H1 (cell line): ENCODE data around the gene ADCYAP1. TPM values are rescaled to one million over a fixed set of nuclear protein-coding genes. Genes with fewer than 3 reads are reported as not detected.

Experiments
- CTCF ChIA-PET: fragments of 300-600 bp; sonication (Branson Sonifier 250); formaldehyde crosslinking; loops from one replicate; lab custom pipeline; 2021; ENCODE audit not compliant: partially characterized antibody; lab: Charles Lee
- POLR2A ChIA-PET: fragments of 300-600 bp; sonication (Branson Sonifier 250); formaldehyde crosslinking; loops from one replicate; lab custom pipeline; 2021; ENCODE audit warnings: inconsistent platforms; ENCODE audit not compliant: partially characterized antibody; lab: Charles Lee
- DNase-seq, 2 experiments: peaks; one replicate each; pipeline versions ENCODE4 v3.0.0 to v3.0.0-alpha.2; 2010 to 2022; ENCODE audit warnings: low spot score in 2 of 2, low read depth in 1 of 2, mixed read lengths in 1 of 2
- FAIRE-seq: peaks from 2 replicates; lab custom pipeline; 2011; peaks lifted over from hg19 to GRCh38; lab: Jason Lieb, UNC
- H2AFZ ChIP-seq: 2 replicates; pipeline ENCODE4 v1.8.1; 2012; ENCODE audit warnings: low read length, inconsistent platforms
- H2AK5ac ChIP-seq: 2 replicates; pipeline ENCODE4 v1.6.1; 2013; ENCODE audit warnings: low read depth, low read length
- H2BK120ac ChIP-seq: replicated peaks from 2 replicates; pipeline ENCODE3; 2013; ENCODE audit warnings: low read depth, low read length, inconsistent platforms
- H2BK12ac ChIP-seq: 2 replicates; pipeline ENCODE4 v1.6.1; 2013; ENCODE audit warnings: low read depth, low read length
- H2BK15ac ChIP-seq: 2 replicates; pipeline ENCODE4 v1.6.1; 2013; ENCODE audit warnings: low read length
- H2BK20ac ChIP-seq: 2 replicates; pipeline ENCODE4 v1.6.1; 2013; ENCODE audit warnings: low read length
- H2BK5ac ChIP-seq: 2 replicates; pipeline ENCODE4 v1.6.1; 2013; ENCODE audit warnings: low read depth, low read length
- H3K14ac ChIP-seq: 2 replicates; pipeline ENCODE4 v1.6.1; 2013; ENCODE audit warnings: inconsistent platforms; ENCODE audit not compliant: insufficient read length
- H3K18ac ChIP-seq: 2 replicates; pipeline ENCODE4 v1.6.1; 2013; ENCODE audit warnings: low read length; ENCODE audit errors: extremely low read depth
- H3K23ac ChIP-seq: 2 replicates; pipeline ENCODE4 v1.6.1; 2013; ENCODE audit warnings: inconsistent platforms; ENCODE audit not compliant: insufficient read length
- H3K23me2 ChIP-seq: 2 replicates; pipeline ENCODE4 v1.6.1; 2013; ENCODE audit warnings: low read depth, low read length
- H3K27ac ChIP-seq: 2 replicates; pipeline ENCODE4 v1.6.1; 2011; ENCODE audit warnings: low read depth, low read length, inconsistent platforms
- H3K27me3 ChIP-seq, 4 experiments: replicated peaks in 1 of 4; 1 replicate in 1 of 4; 2 replicates in 3 of 4; pipeline versions ENCODE4 v1.6.1 to v1.8.1; 2011 to 2013; ENCODE audit warnings: low read length in 3 of 4, mild to moderate bottlenecking in 3 of 4, inconsistent platforms in 2 of 4, mixed read lengths in 2 of 4, moderate library complexity in 1 of 4; ENCODE audit not compliant: control insufficient read depth in 3 of 4, insufficient read depth in 3 of 4; ENCODE audit errors: extremely low read depth in 1 of 4
- H3K36me3 ChIP-seq, 4 experiments: 2 replicates each; pipeline versions ENCODE4 v1.6.1 to v1.8.1; 2011 to 2013; ENCODE audit warnings: mild to moderate bottlenecking in 4 of 4, low read length in 3 of 4, moderate library complexity in 2 of 4, control low read depth in 1 of 4, inconsistent platforms in 1 of 4; ENCODE audit not compliant: insufficient read depth in 4 of 4, control insufficient read depth in 2 of 4
- H3K4ac ChIP-seq: replicated peaks from 2 replicates; pipeline ENCODE3; 2013; ENCODE audit warnings: low read length, low read depth, mixed read lengths, inconsistent platforms; ENCODE audit not compliant: insufficient read length
- H3K4me1 ChIP-seq, 4 experiments: replicated peaks in 1 of 4; 1 replicate in 1 of 4; 2 replicates in 3 of 4; pipeline versions ENCODE4 v1.6.1 to v1.8.1; 2011 to 2013; ENCODE audit warnings: low read length in 3 of 4, inconsistent platforms in 2 of 4, mixed read lengths in 1 of 4; ENCODE audit not compliant: insufficient read depth in 4 of 4, control insufficient read depth in 3 of 4
- H3K4me2 ChIP-seq, 2 experiments: 2 replicates each; pipeline versions ENCODE4 v1.6.1 to v1.8.1; 2011 to 2013; ENCODE audit warnings: low read depth in 2 of 2, low read length in 2 of 2, control low read depth in 1 of 2, inconsistent platforms in 1 of 2, mild to moderate bottlenecking in 1 of 2; ENCODE audit not compliant: insufficient read depth in 1 of 2
- H3K4me3 ChIP-seq, 4 experiments: fragments of 200-600, 300-600 bp in 1 of 4; sonication (generic), shearing (Covaris generic), sonication (Bioruptor Twin) in 1 of 4; 2 replicates each; pipeline versions ENCODE4 v1.5.1 to v1.8.1; 2011 to 2016; ENCODE audit warnings: low read length in 4 of 4, low read depth in 3 of 4, control low read depth in 2 of 4, inconsistent platforms in 2 of 4, mild to moderate bottlenecking in 2 of 4, mixed read lengths in 1 of 4, moderate library complexity in 1 of 4; ENCODE audit not compliant: insufficient read depth in 2 of 4; ENCODE audit errors: extremely low read depth in 1 of 4
- H3K56ac ChIP-seq: replicated peaks from 2 replicates; pipeline ENCODE3; 2013; ENCODE audit warnings: low read depth, mild to moderate bottlenecking, mixed read lengths, low read length, inconsistent platforms; ENCODE audit not compliant: insufficient read length
- H3K79me1 ChIP-seq: 2 replicates; pipeline ENCODE4 v1.6.1; 2013; ENCODE audit warnings: low read depth, low read length, control low read depth
- H3K79me2 ChIP-seq, 2 experiments: 2 replicates each; pipeline versions ENCODE4 v1.6.1 to v1.8.1; 2012 to 2013; ENCODE audit warnings: low read length in 2 of 2, mild to moderate bottlenecking in 2 of 2, inconsistent platforms in 1 of 2; ENCODE audit not compliant: insufficient read depth in 2 of 2, control insufficient read depth in 1 of 2
- H3K9ac ChIP-seq, 4 experiments: replicated peaks in 1 of 4; 1 replicate in 1 of 4; 2 replicates in 3 of 4; pipeline versions ENCODE4 v1.6.1 to v1.8.1; 2011 to 2013; ENCODE audit warnings: low read depth in 3 of 4, low read length in 3 of 4, control low read depth in 2 of 4, mild to moderate bottlenecking in 2 of 4, moderate library complexity in 2 of 4, inconsistent platforms in 1 of 4; ENCODE audit errors: extremely low read depth in 1 of 4
- H3K9me3 ChIP-seq, 2 experiments: 2 replicates each; pipeline versions ENCODE4 v1.6.1 to v1.8.1; 2012 to 2013; ENCODE audit warnings: mild to moderate bottlenecking in 2 of 2, moderate library complexity in 2 of 2, control low read depth in 1 of 2, inconsistent platforms in 1 of 2, low read depth in 1 of 2, low read length in 1 of 2, mixed read lengths in 1 of 2; ENCODE audit not compliant: insufficient read depth in 2 of 2
- H4K20me1 ChIP-seq, 2 experiments: replicated peaks in 1 of 2; 2 replicates each; pipeline versions ENCODE3 to v1.8.1; 2011 to 2013; ENCODE audit warnings: inconsistent platforms in 2 of 2, low read length in 2 of 2, mild to moderate bottlenecking in 1 of 2; ENCODE audit not compliant: insufficient read depth in 2 of 2, control insufficient read depth in 1 of 2
- H4K5ac ChIP-seq: 2 replicates; pipeline ENCODE4 v1.6.1; 2013; ENCODE audit warnings: low read length, low read depth, mixed read lengths, inconsistent platforms; ENCODE audit not compliant: insufficient read length
- H4K8ac ChIP-seq: 2 replicates; pipeline ENCODE4 v1.8.0; 2013; ENCODE audit warnings: mild to moderate bottlenecking, moderate library complexity, low read length, inconsistent platforms; ENCODE audit not compliant: insufficient read depth; ENCODE audit errors: extremely low read depth
- H4K91ac ChIP-seq: replicated peaks from 2 replicates; pipeline ENCODE3; 2013; ENCODE audit warnings: low read length, mixed read lengths, inconsistent platforms; ENCODE audit not compliant: insufficient read length
- CHD2 ChIP-seq: IDR thresholded peaks from 2 replicates; pipeline ENCODE4 v1.6.1; 2012; ENCODE audit warnings: low read length, improper control_type of control experiment
- EP300 ChIP-seq, 2 experiments: IDR thresholded peaks; 1 replicate in 1 of 2; 2 replicates in 1 of 2; pipeline ENCODE4 v1.6.1; 2011 to 2012; ENCODE audit warnings: low read depth in 2 of 2, low read length in 2 of 2, mild to moderate bottlenecking in 2 of 2, borderline replicate concordance in 1 of 2, inconsistent platforms in 1 of 2, moderate library complexity in 1 of 2
- HDAC2 ChIP-seq, 2 experiments: fragments of 300-600 bp in 1 of 2; sonication (generic) in 1 of 2; IDR thresholded peaks; 2 replicates each; pipeline ENCODE4 v1.6.1; 2011 to 2012; ENCODE audit warnings: low read depth in 2 of 2, low read length in 2 of 2, mild to moderate bottlenecking in 2 of 2, moderate library complexity in 2 of 2, borderline replicate concordance in 1 of 2, inconsistent platforms in 1 of 2
- HDAC6 ChIP-seq: IDR thresholded peaks from one replicate; pipeline ENCODE4 v1.7.1; 2012; ENCODE audit warnings: low read depth, mild to moderate bottlenecking, inconsistent platforms, low read length, moderate library complexity
- NANOG ChIP-seq: IDR thresholded peaks from 2 replicates; pipeline ENCODE4 v1.6.1; 2011; ENCODE audit warnings: low read length, low read depth, mild to moderate bottlenecking, inconsistent platforms; ENCODE audit not compliant: insufficient read depth, poor library complexity, severe bottlenecking
- NRF1 ChIP-seq: IDR thresholded peaks from 2 replicates; pipeline ENCODE4 v1.6.1; 2011; ENCODE audit warnings: mild to moderate bottlenecking, low read depth, low read length, improper control_type of control experiment
- POLR2AphosphoS5 ChIP-seq: IDR thresholded peaks from 2 replicates; pipeline ENCODE4 v1.6.1; 2011; ENCODE audit warnings: low read depth, low read length
- RFX5 ChIP-seq: IDR thresholded peaks from 2 replicates; pipeline ENCODE4 v1.6.1; 2011; ENCODE audit warnings: low read depth, low read length, improper control_type of control experiment, borderline replicate concordance
- SIRT6 ChIP-seq: IDR thresholded peaks from one replicate; pipeline ENCODE4 v1.7.1; 2012; ENCODE audit warnings: low read length, inconsistent platforms
- WGBS, 2 experiments: shearing (Covaris generic) in 1 of 2; methylation state at CpG; one replicate each; pipeline versions ENCODE4 v1.1.6 to v1.1.7; 2013 to 2015; ENCODE audit warnings: low lambda C conversion rate in 2 of 2, mixed read lengths in 2 of 2, inconsistent platforms in 1 of 2, low coverage in 1 of 2, missing lambda C conversion rate in 1 of 2; ENCODE audit not compliant: insufficient replicate concordance in 2 of 2, insufficient coverage in 1 of 2, insufficient read length in 1 of 2; ENCODE audit errors: extremely low coverage in 1 of 2, missing lambda C conversion rate in 1 of 2; 5-methylcytosine and 5-hydroxymethylcytosine counted together
- polyA plus RNA-seq, 7 experiments: library from polyadenylated mRNA; depleted of rRNA in 3 of 7; stranded (reverse) in 5 of 7; unstranded in 2 of 7; fragments of >200 nt in 5 of 7; fragments of 200-250 nt in 2 of 7; gene quantifications; 1 replicate in 5 of 7; 2 replicates in 1 of 7; 4 replicates in 1 of 7; pipeline versions ENCODE4 v1.2.1 to v1.2.3, GENCODE V29; 2011 to 2013; ENCODE audit warnings: missing spikeins in 2 of 7, mixed read lengths in 2 of 7
- total RNA-seq: library from RNA; stranded (reverse); fragmentation: NEBNext Ultra II Directional; extraction: Animal tissue kit (Norgen Biotek cat#: 25700); gene quantifications from 2 replicates; pipeline ENCODE4 v1.2.1, GENCODE V29; 2021
- TF ChIP-seq, protein P1 (sequence below): IDR thresholded peaks from 2 replicates; pipeline ENCODE4 v1.6.1; 2012; ENCODE audit warnings: inconsistent platforms

ADCYAP1 gene
- total and polyA plus RNA-seq, 2 of the 8 experiments (the other 6 are each of a cell fraction or from before 2014, with no cell fraction given) = 0.02 TPM; not detected in 1

- ChIA-PET POLR2A (interaction anchor here (0.9 to 1.0 kb wide), 2 partner anchors 189 to 316 kb away, joined by 3 read pairs; no protein-coding TSS in a partner anchor), CTCF (interaction anchor here (1.0 to 1.5 kb wide), 4 partner anchors 12 to 157 kb away, joined by 3 to 5 read pairs (median 4); no protein-coding TSS in a partner anchor)
- H3K36me3 ChIP-seq = peaks cover 0 to 3% (median 0%) of the 10 kb centered on the region in 4 experiments; a peak in 1 of 8 replicates
- no peak overlapping the region for H4K8ac ChIP-seq
- WGBS, 2 experiments = 7% methylated on average over 11 of the region's 11 CpGs; no CpG with 5 or more reads in 1 of the 2 experiments
- no peak overlapping the region for H2BK120ac ChIP-seq
- H2BK20ac ChIP-seq = no peak overlapping the region
- H3K27me3 ChIP-seq = peaks cover 57 to 79% (median 69%) of the 10 kb centered on the region in 4 experiments
- peak in 1 of 2 experiments; percentile 88 for DNase-seq
- FAIRE-seq = peak; percentile 69
- H3K9me3 ChIP-seq = no peaks in the 10 kb centered on the region
- no peaks in the 10 kb centered on the region for H3K79me2 ChIP-seq
- H3K79me1 ChIP-seq = no peaks in the 10 kb centered on the region
- peaks cover 21% of the 10 kb centered on the region; the same call in 1 of the 2 replicates for H3K23me2 ChIP-seq
- no peak overlapping the region for H2BK12ac ChIP-seq
- H3K9ac ChIP-seq = no peak overlapping the region
- H3K27ac ChIP-seq = no peak overlapping the region
- no peak overlapping the region for H2AK5ac ChIP-seq
- no peak overlapping the region for H4K91ac ChIP-seq
- peak overlapping the region in 1 of 2 experiments; percentile 93; a peak in 1 of 4 replicates for H3K4me2 ChIP-seq
- peaks cover under 1 to 22% (median 11%) of the 10 kb centered on the region in 4 experiments; a peak in 6 of 7 replicates for H3K4me1 ChIP-seq
- no peak overlapping the region for H3K18ac ChIP-seq
- no peak overlapping the region for H3K14ac ChIP-seq
- H3K23ac ChIP-seq = no peak overlapping the region
- H2BK5ac ChIP-seq = no peak overlapping the region
- H3K4me3 ChIP-seq = peak overlapping the region in 1 of 4 experiments; percentile 68; a peak in 1 of 8 replicates
- H4K5ac ChIP-seq = no peak overlapping the region
- no peak overlapping the region for H2AFZ ChIP-seq
- H4K20me1 ChIP-seq = peaks cover 4 to 9% of the 10 kb centered on the region in 2 experiments
- no peak overlapping the region for H3K56ac ChIP-seq
- no peak overlapping the region for H2BK15ac ChIP-seq
- no peak overlapping the region for H3K4ac ChIP-seq
- TF ChIP-seq CHD2 (no peak), NRF1 (no peak), NANOG (no peak), EP300 (IDR thresholded peaks at IDR 0.05; ENCODE audit: borderline replicate concordance in 1 of 2, low read depth in 2 of 2, low read length in 2 of 2) (no peak), RFX5 (no peak), HDAC2 (IDR thresholded peaks at IDR 0.05; ENCODE audit: borderline replicate concordance in 1 of 2, low read depth in 2 of 2, low read length in 2 of 2) (peak; percentile 56 to 96; a peak in 3 of 4 replicates), HDAC6 (no peak), POLR2AphosphoS5 (no peak), SIRT6 (no peak)
- TF ChIP-seq, protein P1, sequence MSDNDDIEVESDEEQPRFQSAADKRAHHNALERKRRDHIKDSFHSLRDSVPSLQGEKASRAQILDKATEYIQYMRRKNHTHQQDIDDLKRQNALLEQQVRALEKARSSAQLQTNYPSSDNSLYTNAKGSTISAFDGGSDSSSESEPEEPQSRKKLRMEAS = peak; percentile 78
Measured at GRCh38 chr18:903701-904100, 970 bp upstream of the ADCYAP1 start.
